ENCODE measurements around the gene NTNG1.

The NTNG1 gene

GRCh38 chr1:107531065-107531908 lies 390.4 kb downstream of the NTNG1 start:
- no peak overlapping the region for H3K27ac ChIP-seq (replicated peaks)
- H3K4me3 ChIP-seq (replicated peaks; ENCODE audit: insufficient read depth, low read length), result no peak overlapping the region
- TF ChIP-seq GABPA (IDR thresholded peaks at IDR 0.05; ENCODE audit: low read depth), result no peak
- no peak for TF ChIP-seq CTCF (IDR thresholded peaks at IDR 0.05; ENCODE audit: insufficient read depth, low read length)
- no peak for TF ChIP-seq POLR2AphosphoS5 (IDR thresholded peaks at IDR 0.05; ENCODE audit: low read depth)
- TF ChIP-seq REST (IDR thresholded peaks at IDR 0.05; ENCODE audit: insufficient replicate concordance, low read depth), result no peak
- TF ChIP-seq SPI1 (IDR thresholded peaks at IDR 0.05; ENCODE audit: borderline replicate concordance, low read depth), result no peak
- no peaks in the 10 kb centered on the region for H3K27me3 ChIP-seq (ENCODE audit: insufficient read depth, poor library complexity, severe bottlenecking)
- no peak for DNase-seq (ENCODE audit: low read depth in 1 of 2, low spot score in 1 of 2)

GRCh38 chr1:107532318-107532717 lies 391.5 kb downstream of the NTNG1 start:
- DNase-seq (ENCODE audit: low read depth in 1 of 2, low spot score in 1 of 2), result no peak
- TF ChIP-seq SPI1 (IDR thresholded peaks at IDR 0.05; ENCODE audit: borderline replicate concordance, low read depth) (no peak), REST (IDR thresholded peaks at IDR 0.05; ENCODE audit: insufficient replicate concordance, low read depth) (no peak), GABPA (IDR thresholded peaks at IDR 0.05; ENCODE audit: low read depth) (no peak), CTCF (IDR thresholded peaks at IDR 0.05; ENCODE audit: insufficient read depth, low read length) (no peak), POLR2AphosphoS5 (IDR thresholded peaks at IDR 0.05; ENCODE audit: low read depth) (no peak)
- Histone ChIP-seq H3K27me3 (ENCODE audit: insufficient read depth, poor library complexity, severe bottlenecking) (no peaks in the 10 kb centered on the region), H3K4me3 (replicated peaks; ENCODE audit: insufficient read depth, low read length) (no peak overlapping the region), H3K27ac (replicated peaks) (no peak overlapping the region)
